ENCODE measurements around the gene EIF1.

- TF ChIP-seq CTCF (conservative IDR thresholded peaks at IDR 0.05) (peak; percentile 88), EZH2 (IDR thresholded peaks at IDR 0.05; ENCODE audit: low read depth) (no peak)
Measured at GRCh38 chr17:41695954-41696757, 7.5 kb downstream of the EIF1 start.
